Gastroesophageal sphincter (tissue), 3 donors: ENCODE measurements around the gene LTBP2.

Experiments used
- POLR2A ChIP-seq, 2 donors: fragments of 450-650 bp; IDR thresholded peaks; one replicate each; pipeline ENCODE4 v1.6.1; 2017; ENCODE audit warnings: antibody characterized with exemption in 2 of 2, mild to moderate bottlenecking in 2 of 2, moderate library complexity in 1 of 2
- POLR2AphosphoS5 ChIP-seq: sonication (generic); formaldehyde crosslinking; IDR thresholded peaks from one replicate; pipeline ENCODE4 v1.6.1; 2017; ENCODE audit warnings: antibody characterized with exemption
- TF ChIP-seq, protein P1 (sequence below), 4 experiments: fragments of 200-600 bp in 2 of 4; fragments of 450-650 bp in 2 of 4; sonication (generic) in 1 of 4; IDR thresholded peaks; one replicate each; pipeline ENCODE4 v1.5.1; 2017 to 2019; ENCODE audit warnings: antibody characterized with exemption in 4 of 4, mild to moderate bottlenecking in 2 of 4, moderate library complexity in 2 of 4

GRCh38 chr14:74563233-74563585 is 48.8 kb downstream of the LTBP2 start:
- no peak for TF ChIP-seq POLR2AphosphoS5
- TF ChIP-seq, protein P1, sequence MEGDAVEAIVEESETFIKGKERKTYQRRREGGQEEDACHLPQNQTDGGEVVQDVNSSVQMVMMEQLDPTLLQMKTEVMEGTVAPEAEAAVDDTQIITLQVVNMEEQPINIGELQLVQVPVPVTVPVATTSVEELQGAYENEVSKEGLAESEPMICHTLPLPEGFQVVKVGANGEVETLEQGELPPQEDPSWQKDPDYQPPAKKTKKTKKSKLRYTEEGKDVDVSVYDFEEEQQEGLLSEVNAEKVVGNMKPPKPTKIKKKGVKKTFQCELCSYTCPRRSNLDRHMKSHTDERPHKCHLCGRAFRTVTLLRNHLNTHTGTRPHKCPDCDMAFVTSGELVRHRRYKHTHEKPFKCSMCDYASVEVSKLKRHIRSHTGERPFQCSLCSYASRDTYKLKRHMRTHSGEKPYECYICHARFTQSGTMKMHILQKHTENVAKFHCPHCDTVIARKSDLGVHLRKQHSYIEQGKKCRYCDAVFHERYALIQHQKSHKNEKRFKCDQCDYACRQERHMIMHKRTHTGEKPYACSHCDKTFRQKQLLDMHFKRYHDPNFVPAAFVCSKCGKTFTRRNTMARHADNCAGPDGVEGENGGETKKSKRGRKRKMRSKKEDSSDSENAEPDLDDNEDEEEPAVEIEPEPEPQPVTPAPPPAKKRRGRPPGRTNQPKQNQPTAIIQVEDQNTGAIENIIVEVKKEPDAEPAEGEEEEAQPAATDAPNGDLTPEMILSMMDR (IDR thresholded peaks at IDR 0.05): no peak
- TF ChIP-seq POLR2A (IDR thresholded peaks at IDR 0.05): no peak
